ENCODE data around the gene SLC30A2.

The SLC30A2 gene

DNA sequence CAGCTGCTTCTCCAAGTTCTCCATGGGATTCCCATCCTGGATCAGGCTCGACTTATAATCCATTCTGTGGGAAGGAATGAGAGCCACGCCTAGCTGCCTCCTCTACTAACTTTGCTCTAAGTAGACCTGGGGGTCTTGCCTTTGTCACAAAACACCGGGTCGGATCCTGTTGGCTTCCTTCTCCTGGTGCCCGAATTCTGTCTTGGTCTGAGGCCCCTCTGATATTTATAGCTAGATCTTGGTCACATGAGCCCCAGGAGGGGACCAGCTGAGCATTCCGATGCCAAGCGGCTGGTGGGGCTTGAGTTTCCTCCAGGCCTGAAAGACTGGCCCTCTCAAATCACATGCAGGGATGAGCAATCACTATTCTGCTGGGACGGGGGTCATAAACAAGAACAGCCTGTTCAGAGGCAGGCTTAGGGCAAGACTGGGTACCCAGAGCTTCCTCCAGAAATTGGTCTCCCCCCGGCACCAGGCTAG lies 21.6 kb upstream of the SLC30A2 start, which contains the start of gene TRIM63:
Gene TRIM63, minus strand, starts transcription at position 199 of the 480 bp plus-strand sequence. Its CDS starts 136 bp downstream, at position 63.
- Histone ChIP-seq H3K36me3 (ENCODE audit: control insufficient read depth, low read depth, low read length) (no peaks in the 10 kb centered on the region), H3K9ac (ENCODE audit: low read length) (no peak within 1 kb of the TSS)

GRCh38 chr1:26066857-26067256 lies 20.9 kb upstream of the SLC30A2 start:
- H3K27ac ChIP-seq (ENCODE audit: low read length) = no peak overlapping the region
- no peak overlapping the region for H3K4me3 ChIP-seq (ENCODE audit: low read length)
- no peaks in the 10 kb centered on the region for H3K36me3 ChIP-seq (ENCODE audit: control insufficient read depth, low read depth, low read length)
- H3K4me1 ChIP-seq (ENCODE audit: control insufficient read depth, low read depth, low read length) = no peaks in the 10 kb centered on the region
- H3K9me3 ChIP-seq (ENCODE audit: control insufficient read depth, low read depth, low read length) = no peaks in the 10 kb centered on the region
- no peaks in the 10 kb centered on the region for H3K27me3 ChIP-seq (ENCODE audit: control insufficient read depth, insufficient read depth, low read length)
- no peak overlapping the region for H3K9ac ChIP-seq (ENCODE audit: low read length)

More for the DNA sequence above, 21.6 kb upstream of the SLC30A2 start, which contains the start of gene TRIM63:
- H3K27me3 ChIP-seq (ENCODE audit: control insufficient read depth, insufficient read depth, low read length) = no peaks in the 10 kb centered on the region
- H3K27ac ChIP-seq (ENCODE audit: low read length) = no peak within 1 kb of the TSS
- no peaks in the 10 kb centered on the region for H3K4me1 ChIP-seq (ENCODE audit: control insufficient read depth, low read depth, low read length)
- no peak within 1 kb of the TSS for H3K4me3 ChIP-seq (ENCODE audit: low read length)
- H3K9me3 ChIP-seq (ENCODE audit: control insufficient read depth, low read depth, low read length) = no peaks in the 10 kb centered on the region

DNA sequence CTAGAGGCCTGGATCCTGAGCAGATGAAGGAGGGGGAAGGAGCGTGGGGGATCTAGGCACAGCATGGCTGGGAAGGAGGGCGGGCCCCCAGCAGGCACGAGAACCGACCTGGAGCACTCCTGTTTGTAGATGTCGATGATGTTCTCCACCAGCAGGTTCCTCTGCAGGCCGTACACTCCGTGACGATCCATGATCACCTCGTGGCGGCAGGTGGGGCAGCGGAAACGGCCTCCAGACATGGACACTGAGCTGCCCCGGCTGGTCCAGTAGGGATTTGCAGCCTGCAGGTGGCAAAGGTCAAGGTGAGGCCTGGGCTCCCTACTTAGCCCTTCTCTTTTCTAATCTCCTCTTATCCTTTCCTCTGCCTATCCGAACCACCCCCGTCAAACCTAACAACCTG lies 20.2 kb upstream of the SLC30A2 start:
- Histone ChIP-seq H3K27ac (ENCODE audit: low read length) (no peak overlapping the region), H3K9me3 (ENCODE audit: control insufficient read depth, low read depth, low read length) (no peaks in the 10 kb centered on the region), H3K36me3 (ENCODE audit: control insufficient read depth, low read depth, low read length) (no peaks in the 10 kb centered on the region), H3K27me3 (ENCODE audit: control insufficient read depth, insufficient read depth, low read length) (no peaks in the 10 kb centered on the region), H3K4me1 (ENCODE audit: control insufficient read depth, low read depth, low read length) (no peaks in the 10 kb centered on the region), H3K9ac (ENCODE audit: low read length) (no peak overlapping the region), H3K4me3 (ENCODE audit: low read length) (no peak overlapping the region)

- Histone ChIP-seq H3K9ac (ENCODE audit: low read length) (no peak overlapping the region), H3K27me3 (ENCODE audit: control insufficient read depth, insufficient read depth, low read length) (no peaks in the 10 kb centered on the region), H3K27ac (ENCODE audit: low read length) (no peak overlapping the region), H3K4me3 (ENCODE audit: low read length) (no peak overlapping the region), H3K36me3 (ENCODE audit: control insufficient read depth, low read depth, low read length) (no peaks in the 10 kb centered on the region), H3K4me1 (ENCODE audit: control insufficient read depth, low read depth, low read length) (no peaks in the 10 kb centered on the region), H3K9me3 (ENCODE audit: control insufficient read depth, low read depth, low read length) (no peaks in the 10 kb centered on the region)
These were observed 18.6 kb upstream of the SLC30A2 start for GRCh38 chr1:26064553-26064952.

- H3K27me3 ChIP-seq (ENCODE audit: control insufficient read depth, insufficient read depth, low read length) = no peaks in the 10 kb centered on the region
- H3K36me3 ChIP-seq (ENCODE audit: control insufficient read depth, low read depth, low read length) = no peaks in the 10 kb centered on the region
- H3K27ac ChIP-seq (ENCODE audit: low read length) = no peak overlapping the region
- H3K9me3 ChIP-seq (ENCODE audit: control insufficient read depth, low read depth, low read length) = no peaks in the 10 kb centered on the region
- no peak overlapping the region for H3K4me3 ChIP-seq (ENCODE audit: low read length)
- no peak overlapping the region for H3K9ac ChIP-seq (ENCODE audit: low read length)
- H3K4me1 ChIP-seq (ENCODE audit: control insufficient read depth, low read depth, low read length) = no peaks in the 10 kb centered on the region
These were observed 15.1 kb upstream of the SLC30A2 start for GRCh38 chr1:26060832-26061574.

DNA sequence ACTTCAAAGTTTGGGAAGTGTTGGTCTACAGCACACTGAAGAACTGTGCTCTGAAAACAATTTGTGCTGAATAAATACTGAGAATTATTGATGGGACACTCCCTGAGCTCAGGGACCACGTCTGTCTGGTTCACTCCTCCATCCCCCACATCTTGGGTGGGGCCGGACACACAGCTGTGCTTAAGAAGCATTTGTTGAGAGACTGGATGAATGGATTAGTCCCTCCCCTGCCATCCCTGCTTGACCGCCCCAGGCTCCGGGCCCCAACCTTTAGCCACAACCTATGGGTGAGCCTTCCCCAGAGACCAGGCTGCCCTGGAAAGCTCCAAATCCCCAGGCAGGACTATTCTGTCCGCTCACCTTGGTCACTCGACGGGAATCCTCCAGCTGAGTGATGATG lies 14.0 kb upstream of the SLC30A2 start:
- Histone ChIP-seq H3K36me3 (ENCODE audit: control insufficient read depth, low read depth, low read length) (no peaks in the 10 kb centered on the region), H3K27me3 (ENCODE audit: control insufficient read depth, insufficient read depth, low read length) (no peaks in the 10 kb centered on the region), H3K4me3 (ENCODE audit: low read length) (no peak overlapping the region), H3K27ac (ENCODE audit: low read length) (no peak overlapping the region), H3K9ac (ENCODE audit: low read length) (no peak overlapping the region), H3K9me3 (ENCODE audit: control insufficient read depth, low read depth, low read length) (no peaks in the 10 kb centered on the region), H3K4me1 (ENCODE audit: control insufficient read depth, low read depth, low read length) (no peaks in the 10 kb centered on the region)

DNA sequence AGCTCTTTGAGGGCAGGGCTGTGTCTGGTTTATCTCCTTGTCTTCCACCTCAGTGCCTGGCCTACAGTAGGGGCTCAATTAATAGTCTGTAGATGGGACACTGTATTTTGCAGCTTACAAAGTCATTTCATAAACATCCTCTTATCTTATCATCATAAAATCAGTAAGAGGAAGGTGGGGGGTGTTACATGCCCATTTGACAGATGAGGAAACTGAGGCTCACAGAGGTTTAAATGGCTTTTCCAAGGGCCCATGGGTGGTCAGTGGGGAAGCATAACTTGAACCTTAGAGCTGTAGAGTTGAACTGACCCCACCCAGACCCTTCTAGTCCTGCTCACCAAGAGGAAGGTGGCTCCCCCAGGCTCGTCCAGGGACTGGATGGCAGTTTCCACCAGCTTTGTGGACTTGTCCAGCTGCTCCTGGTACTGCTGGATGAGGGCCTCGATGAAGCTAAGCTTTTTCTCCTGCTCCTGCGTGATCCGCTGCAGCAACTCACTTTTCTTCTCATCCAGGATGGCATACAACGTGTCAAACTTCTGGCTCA lies 12.2 kb upstream of the SLC30A2 start:
- Histone ChIP-seq H3K9me3 (ENCODE audit: control insufficient read depth, low read depth, low read length) (no peaks in the 10 kb centered on the region), H3K9ac (ENCODE audit: low read length) (no peak overlapping the region), H3K4me3 (ENCODE audit: low read length) (no peak overlapping the region), H3K27ac (ENCODE audit: low read length) (no peak overlapping the region), H3K4me1 (ENCODE audit: control insufficient read depth, low read depth, low read length) (no peaks in the 10 kb centered on the region), H3K36me3 (ENCODE audit: control insufficient read depth, low read depth, low read length) (no peaks in the 10 kb centered on the region), H3K27me3 (ENCODE audit: control insufficient read depth, insufficient read depth, low read length) (no peaks in the 10 kb centered on the region)

- H3K4me1 ChIP-seq (ENCODE audit: control insufficient read depth, low read depth, low read length) = no peaks in the 10 kb centered on the region
- H3K27me3 ChIP-seq (ENCODE audit: control insufficient read depth, insufficient read depth, low read length) = no peaks in the 10 kb centered on the region
- no peak overlapping the region for H3K4me3 ChIP-seq (ENCODE audit: low read length)
- H3K9me3 ChIP-seq (ENCODE audit: control insufficient read depth, low read depth, low read length) = no peaks in the 10 kb centered on the region
- no peak overlapping the region for H3K27ac ChIP-seq (ENCODE audit: low read length)
- no peaks in the 10 kb centered on the region for H3K36me3 ChIP-seq (ENCODE audit: control insufficient read depth, low read depth, low read length)
- H3K9ac ChIP-seq (ENCODE audit: low read length) = no peak overlapping the region
These were observed 11.3 kb upstream of the SLC30A2 start for GRCh38 chr1:26057189-26057588.

DNA sequence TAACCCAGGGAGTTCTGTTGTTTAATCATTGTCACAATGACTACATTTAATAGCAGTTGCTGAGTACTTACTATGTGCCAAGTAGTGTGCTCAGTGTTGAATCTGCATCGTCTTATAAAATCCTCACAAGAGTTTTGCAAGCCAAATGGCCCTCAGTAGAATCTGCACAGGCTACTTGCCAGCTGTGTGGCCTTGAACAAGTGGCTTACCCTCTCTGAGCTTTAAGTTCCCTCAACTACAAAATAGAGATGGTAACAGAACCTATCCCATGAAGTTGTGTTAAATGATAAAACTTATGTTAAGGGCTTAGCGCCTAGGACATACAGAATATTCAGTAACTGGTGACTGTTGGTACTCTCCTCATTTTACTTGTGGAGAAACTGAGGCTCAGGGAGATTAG lies 9.1 kb upstream of the SLC30A2 start:
- H3K27me3 ChIP-seq (ENCODE audit: control insufficient read depth, insufficient read depth, low read length) = no peaks in the 10 kb centered on the region
- no peaks in the 10 kb centered on the region for H3K4me1 ChIP-seq (ENCODE audit: control insufficient read depth, low read depth, low read length)

DNA sequence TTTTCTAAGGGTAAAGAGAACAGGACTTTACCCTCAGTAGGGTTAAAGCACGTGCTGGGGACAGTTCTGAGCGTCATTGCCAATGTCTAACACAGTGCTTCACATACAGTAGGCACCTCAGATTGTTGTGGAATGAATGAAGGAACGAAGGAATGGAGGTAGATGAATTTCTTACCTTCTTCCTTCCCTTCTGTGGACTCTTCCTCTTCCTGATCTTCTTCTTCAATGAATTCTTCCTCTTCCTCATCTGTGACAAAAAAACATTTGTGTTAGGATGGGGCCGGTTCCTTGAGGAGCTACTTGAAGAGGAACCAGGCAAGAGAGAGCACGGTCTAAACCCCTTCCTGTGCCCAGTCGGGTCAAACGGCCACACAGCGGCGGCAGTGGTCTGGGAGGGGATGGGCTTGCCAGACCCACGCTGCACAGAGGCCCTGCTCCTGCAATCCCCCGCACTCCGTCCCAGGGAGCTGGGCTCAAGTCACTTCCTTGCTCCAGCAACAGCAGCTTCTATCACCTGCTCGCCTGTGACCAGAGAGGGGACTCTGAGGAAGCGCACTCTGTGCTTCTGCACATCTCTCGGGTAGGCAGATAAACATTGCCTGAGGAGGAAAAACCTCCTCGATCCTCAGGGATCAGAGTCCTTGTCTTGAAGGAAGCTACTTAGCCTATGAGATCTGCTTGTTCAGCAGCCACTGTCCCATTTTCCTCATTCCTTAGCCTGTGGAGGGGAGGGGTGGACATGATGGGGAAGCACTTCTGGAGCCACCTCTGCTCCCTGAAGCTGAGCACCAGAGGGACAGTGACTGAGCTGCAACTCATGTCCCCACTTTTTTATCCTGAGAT lies 8.0 kb upstream of the SLC30A2 start:
- H3K9me3 ChIP-seq (ENCODE audit: control insufficient read depth, low read depth, low read length) = no peaks in the 10 kb centered on the region
- H3K27me3 ChIP-seq (ENCODE audit: control insufficient read depth, insufficient read depth, low read length) = peaks cover 5% of the 10 kb centered on the region

More for the DNA sequence above, 9.1 kb upstream of the SLC30A2 start:
- Histone ChIP-seq H3K36me3 (ENCODE audit: control insufficient read depth, low read depth, low read length) (no peaks in the 10 kb centered on the region), H3K9ac (ENCODE audit: low read length) (no peak overlapping the region), H3K27ac (ENCODE audit: low read length) (no peak overlapping the region), H3K9me3 (ENCODE audit: control insufficient read depth, low read depth, low read length) (no peaks in the 10 kb centered on the region), H3K4me3 (ENCODE audit: low read length) (no peak overlapping the region)

GRCh38 chr1:26050248-26050640 lies 4.3 kb upstream of the SLC30A2 start:
- Histone ChIP-seq H3K36me3 (ENCODE audit: control insufficient read depth, low read depth, low read length) (no peaks in the 10 kb centered on the region), H3K27ac (ENCODE audit: low read length) (no peak overlapping the region), H3K27me3 (ENCODE audit: control insufficient read depth, insufficient read depth, low read length) (peaks cover 42% of the 10 kb centered on the region), H3K4me1 (ENCODE audit: control insufficient read depth, low read depth, low read length) (no peaks in the 10 kb centered on the region), H3K9ac (ENCODE audit: low read length) (no peak overlapping the region), H3K9me3 (ENCODE audit: control insufficient read depth, low read depth, low read length) (no peaks in the 10 kb centered on the region), H3K4me3 (ENCODE audit: low read length) (no peak overlapping the region)

More for the DNA sequence above, 8.0 kb upstream of the SLC30A2 start:
- Histone ChIP-seq H3K4me3 (ENCODE audit: low read length) (no peak overlapping the region), H3K36me3 (ENCODE audit: control insufficient read depth, low read depth, low read length) (no peaks in the 10 kb centered on the region), H3K27ac (ENCODE audit: low read length) (no peak overlapping the region), H3K9ac (ENCODE audit: low read length) (no peak overlapping the region), H3K4me1 (ENCODE audit: control insufficient read depth, low read depth, low read length) (no peaks in the 10 kb centered on the region)
